H1 (cell line): ENCODE data around the gene POU6F2. TPM values are rescaled to one million over a fixed set of nuclear protein-coding genes. Genes with fewer than 3 reads are reported as not detected.

Experiments
- CTCF ChIA-PET: fragments of 300-600 bp; sonication (Branson Sonifier 250); formaldehyde crosslinking; loops from one replicate; lab custom pipeline; 2021; ENCODE audit not compliant: partially characterized antibody; lab: Charles Lee
- POLR2A ChIA-PET: fragments of 300-600 bp; sonication (Branson Sonifier 250); formaldehyde crosslinking; loops from one replicate; lab custom pipeline; 2021; ENCODE audit warnings: inconsistent platforms; ENCODE audit not compliant: partially characterized antibody; lab: Charles Lee
- DNase-seq, 2 experiments: peaks; one replicate each; pipeline versions ENCODE4 v3.0.0 to v3.0.0-alpha.2; 2010 to 2022; ENCODE audit warnings: low spot score in 2 of 2, low read depth in 1 of 2, mixed read lengths in 1 of 2
- FAIRE-seq: peaks from 2 replicates; lab custom pipeline; 2011; peaks lifted over from hg19 to GRCh38; lab: Jason Lieb, UNC
- H2AFZ ChIP-seq: 2 replicates; pipeline ENCODE4 v1.8.1; 2012; ENCODE audit warnings: low read length, inconsistent platforms
- H2AK5ac ChIP-seq: 2 replicates; pipeline ENCODE4 v1.6.1; 2013; ENCODE audit warnings: low read depth, low read length
- H2BK120ac ChIP-seq: replicated peaks from 2 replicates; pipeline ENCODE3; 2013; ENCODE audit warnings: low read depth, low read length, inconsistent platforms
- H2BK12ac ChIP-seq: 2 replicates; pipeline ENCODE4 v1.6.1; 2013; ENCODE audit warnings: low read depth, low read length
- H2BK15ac ChIP-seq: 2 replicates; pipeline ENCODE4 v1.6.1; 2013; ENCODE audit warnings: low read length
- H2BK20ac ChIP-seq: 2 replicates; pipeline ENCODE4 v1.6.1; 2013; ENCODE audit warnings: low read length
- H2BK5ac ChIP-seq: 2 replicates; pipeline ENCODE4 v1.6.1; 2013; ENCODE audit warnings: low read depth, low read length
- H3K14ac ChIP-seq: 2 replicates; pipeline ENCODE4 v1.6.1; 2013; ENCODE audit warnings: inconsistent platforms; ENCODE audit not compliant: insufficient read length
- H3K18ac ChIP-seq: 2 replicates; pipeline ENCODE4 v1.6.1; 2013; ENCODE audit warnings: low read length; ENCODE audit errors: extremely low read depth
- H3K23ac ChIP-seq: 2 replicates; pipeline ENCODE4 v1.6.1; 2013; ENCODE audit warnings: inconsistent platforms; ENCODE audit not compliant: insufficient read length
- H3K23me2 ChIP-seq: 2 replicates; pipeline ENCODE4 v1.6.1; 2013; ENCODE audit warnings: low read depth, low read length
- H3K27ac ChIP-seq: 2 replicates; pipeline ENCODE4 v1.6.1; 2011; ENCODE audit warnings: low read depth, low read length, inconsistent platforms
- H3K27me3 ChIP-seq, 4 experiments: replicated peaks in 1 of 4; 1 replicate in 1 of 4; 2 replicates in 3 of 4; pipeline versions ENCODE4 v1.6.1 to v1.8.1; 2011 to 2013; ENCODE audit warnings: low read length in 3 of 4, mild to moderate bottlenecking in 3 of 4, inconsistent platforms in 2 of 4, mixed read lengths in 2 of 4, moderate library complexity in 1 of 4; ENCODE audit not compliant: control insufficient read depth in 3 of 4, insufficient read depth in 3 of 4; ENCODE audit errors: extremely low read depth in 1 of 4
- H3K36me3 ChIP-seq, 4 experiments: 2 replicates each; pipeline versions ENCODE4 v1.6.1 to v1.8.1; 2011 to 2013; ENCODE audit warnings: mild to moderate bottlenecking in 4 of 4, low read length in 3 of 4, moderate library complexity in 2 of 4, control low read depth in 1 of 4, inconsistent platforms in 1 of 4; ENCODE audit not compliant: insufficient read depth in 4 of 4, control insufficient read depth in 2 of 4
- H3K4ac ChIP-seq: replicated peaks from 2 replicates; pipeline ENCODE3; 2013; ENCODE audit warnings: low read length, low read depth, mixed read lengths, inconsistent platforms; ENCODE audit not compliant: insufficient read length
- H3K4me1 ChIP-seq, 4 experiments: replicated peaks in 1 of 4; 1 replicate in 1 of 4; 2 replicates in 3 of 4; pipeline versions ENCODE4 v1.6.1 to v1.8.1; 2011 to 2013; ENCODE audit warnings: low read length in 3 of 4, inconsistent platforms in 2 of 4, mixed read lengths in 1 of 4; ENCODE audit not compliant: insufficient read depth in 4 of 4, control insufficient read depth in 3 of 4
- H3K4me2 ChIP-seq, 2 experiments: 2 replicates each; pipeline versions ENCODE4 v1.6.1 to v1.8.1; 2011 to 2013; ENCODE audit warnings: low read depth in 2 of 2, low read length in 2 of 2, control low read depth in 1 of 2, inconsistent platforms in 1 of 2, mild to moderate bottlenecking in 1 of 2; ENCODE audit not compliant: insufficient read depth in 1 of 2
- H3K4me3 ChIP-seq, 4 experiments: fragments of 200-600, 300-600 bp in 1 of 4; sonication (generic), shearing (Covaris generic), sonication (Bioruptor Twin) in 1 of 4; 2 replicates each; pipeline versions ENCODE4 v1.5.1 to v1.8.1; 2011 to 2016; ENCODE audit warnings: low read length in 4 of 4, low read depth in 3 of 4, control low read depth in 2 of 4, inconsistent platforms in 2 of 4, mild to moderate bottlenecking in 2 of 4, mixed read lengths in 1 of 4, moderate library complexity in 1 of 4; ENCODE audit not compliant: insufficient read depth in 2 of 4; ENCODE audit errors: extremely low read depth in 1 of 4
- H3K56ac ChIP-seq: replicated peaks from 2 replicates; pipeline ENCODE3; 2013; ENCODE audit warnings: low read depth, mild to moderate bottlenecking, mixed read lengths, low read length, inconsistent platforms; ENCODE audit not compliant: insufficient read length
- H3K79me1 ChIP-seq: 2 replicates; pipeline ENCODE4 v1.6.1; 2013; ENCODE audit warnings: low read depth, low read length, control low read depth
- H3K79me2 ChIP-seq, 2 experiments: 2 replicates each; pipeline versions ENCODE4 v1.6.1 to v1.8.1; 2012 to 2013; ENCODE audit warnings: low read length in 2 of 2, mild to moderate bottlenecking in 2 of 2, inconsistent platforms in 1 of 2; ENCODE audit not compliant: insufficient read depth in 2 of 2, control insufficient read depth in 1 of 2
- H3K9ac ChIP-seq, 4 experiments: replicated peaks in 1 of 4; 1 replicate in 1 of 4; 2 replicates in 3 of 4; pipeline versions ENCODE4 v1.6.1 to v1.8.1; 2011 to 2013; ENCODE audit warnings: low read depth in 3 of 4, low read length in 3 of 4, control low read depth in 2 of 4, mild to moderate bottlenecking in 2 of 4, moderate library complexity in 2 of 4, inconsistent platforms in 1 of 4; ENCODE audit errors: extremely low read depth in 1 of 4
- H3K9me3 ChIP-seq, 2 experiments: 2 replicates each; pipeline versions ENCODE4 v1.6.1 to v1.8.1; 2012 to 2013; ENCODE audit warnings: mild to moderate bottlenecking in 2 of 2, moderate library complexity in 2 of 2, control low read depth in 1 of 2, inconsistent platforms in 1 of 2, low read depth in 1 of 2, low read length in 1 of 2, mixed read lengths in 1 of 2; ENCODE audit not compliant: insufficient read depth in 2 of 2
- H4K20me1 ChIP-seq, 2 experiments: replicated peaks in 1 of 2; 2 replicates each; pipeline versions ENCODE3 to v1.8.1; 2011 to 2013; ENCODE audit warnings: inconsistent platforms in 2 of 2, low read length in 2 of 2, mild to moderate bottlenecking in 1 of 2; ENCODE audit not compliant: insufficient read depth in 2 of 2, control insufficient read depth in 1 of 2
- H4K5ac ChIP-seq: 2 replicates; pipeline ENCODE4 v1.6.1; 2013; ENCODE audit warnings: low read length, low read depth, mixed read lengths, inconsistent platforms; ENCODE audit not compliant: insufficient read length
- H4K8ac ChIP-seq: 2 replicates; pipeline ENCODE4 v1.8.0; 2013; ENCODE audit warnings: mild to moderate bottlenecking, moderate library complexity, low read length, inconsistent platforms; ENCODE audit not compliant: insufficient read depth; ENCODE audit errors: extremely low read depth
- H4K91ac ChIP-seq: replicated peaks from 2 replicates; pipeline ENCODE3; 2013; ENCODE audit warnings: low read length, mixed read lengths, inconsistent platforms; ENCODE audit not compliant: insufficient read length
- EP300 ChIP-seq, 2 experiments: IDR thresholded peaks; 1 replicate in 1 of 2; 2 replicates in 1 of 2; pipeline ENCODE4 v1.6.1; 2011 to 2012; ENCODE audit warnings: low read depth in 2 of 2, low read length in 2 of 2, mild to moderate bottlenecking in 2 of 2, borderline replicate concordance in 1 of 2, inconsistent platforms in 1 of 2, moderate library complexity in 1 of 2
- NANOG ChIP-seq: IDR thresholded peaks from 2 replicates; pipeline ENCODE4 v1.6.1; 2011; ENCODE audit warnings: low read length, low read depth, mild to moderate bottlenecking, inconsistent platforms; ENCODE audit not compliant: insufficient read depth, poor library complexity, severe bottlenecking
- SP1 ChIP-seq: IDR thresholded peaks from 2 replicates; pipeline ENCODE4 v1.6.1; 2011; ENCODE audit warnings: low read depth, low read length
- SP2 ChIP-seq: IDR thresholded peaks from 2 replicates; pipeline ENCODE4 v1.6.1; 2012; ENCODE audit warnings: mild to moderate bottlenecking, low read length, inconsistent platforms
- WGBS, 2 experiments: shearing (Covaris generic) in 1 of 2; methylation state at CpG; one replicate each; pipeline versions ENCODE4 v1.1.6 to v1.1.7; 2013 to 2015; ENCODE audit warnings: low lambda C conversion rate in 2 of 2, mixed read lengths in 2 of 2, inconsistent platforms in 1 of 2, low coverage in 1 of 2, missing lambda C conversion rate in 1 of 2; ENCODE audit not compliant: insufficient replicate concordance in 2 of 2, insufficient coverage in 1 of 2, insufficient read length in 1 of 2; ENCODE audit errors: extremely low coverage in 1 of 2, missing lambda C conversion rate in 1 of 2; 5-methylcytosine and 5-hydroxymethylcytosine counted together
- polyA plus RNA-seq, 7 experiments: library from polyadenylated mRNA; depleted of rRNA in 3 of 7; stranded (reverse) in 5 of 7; unstranded in 2 of 7; fragments of >200 nt in 5 of 7; fragments of 200-250 nt in 2 of 7; gene quantifications; 1 replicate in 5 of 7; 2 replicates in 1 of 7; 4 replicates in 1 of 7; pipeline versions ENCODE4 v1.2.1 to v1.2.3, GENCODE V29; 2011 to 2013; ENCODE audit warnings: missing spikeins in 2 of 7, mixed read lengths in 2 of 7
- total RNA-seq: library from RNA; stranded (reverse); fragmentation: NEBNext Ultra II Directional; extraction: Animal tissue kit (Norgen Biotek cat#: 25700); gene quantifications from 2 replicates; pipeline ENCODE4 v1.2.1, GENCODE V29; 2021

POU6F2 gene
- total and polyA plus RNA-seq, 2 of the 8 experiments (the other 6 are each of a cell fraction or from before 2014, with no cell fraction given) = 1.1 to 2.0 TPM

DNA sequence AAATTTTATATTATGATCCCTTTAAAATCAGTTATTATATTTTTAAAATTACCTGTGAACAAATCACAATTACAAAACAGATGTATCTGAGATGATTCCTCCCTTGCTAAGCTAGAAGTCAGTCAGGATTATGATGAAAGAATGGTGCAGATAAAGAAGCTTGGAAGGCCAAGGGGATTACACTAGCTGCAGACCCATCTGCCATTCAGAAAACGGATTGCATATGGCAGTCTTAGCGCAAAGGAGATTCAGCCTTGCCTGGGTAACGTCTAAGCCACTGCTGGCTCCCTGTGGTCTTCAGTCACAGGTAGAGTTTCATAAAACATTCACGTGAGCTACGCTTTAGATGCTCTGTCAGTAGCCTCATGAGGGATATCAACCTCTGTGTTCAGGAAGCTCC lies 222.2 kb downstream of the POU6F2 start:
- H3K4me1 ChIP-seq = peaks cover 0 to 9% (median 6%) of the 10 kb centered on the region in 4 experiments; a peak in 3 of 7 replicates
- H4K8ac ChIP-seq = no peak overlapping the region
- no peak overlapping the region for H4K5ac ChIP-seq
- ChIA-PET POLR2A (no interaction called here), CTCF (interaction anchor here (1.0 kb wide), 1 partner anchor 11 kb away, joined by 3 read pairs; no protein-coding TSS in a partner anchor)
- H2BK20ac ChIP-seq = no peak overlapping the region
- no peak overlapping the region for H2BK15ac ChIP-seq
- H3K79me2 ChIP-seq = no peaks in the 10 kb centered on the region
- no peaks in the 10 kb centered on the region for H3K23me2 ChIP-seq
- H2AK5ac ChIP-seq = no peak overlapping the region
- no peak overlapping the region for H3K14ac ChIP-seq
- no peaks in the 10 kb centered on the region for H3K27me3 ChIP-seq
- no peak overlapping the region for H2BK5ac ChIP-seq
- 91% methylated on average over 5 of the region's 5 CpGs; no CpG with 5 or more reads in 1 of the 2 experiments for WGBS, 2 experiments
- H3K4ac ChIP-seq = no peak overlapping the region
- no peaks in the 10 kb centered on the region for H3K9me3 ChIP-seq
- H3K36me3 ChIP-seq = no peaks in the 10 kb centered on the region
- H3K79me1 ChIP-seq = no peaks in the 10 kb centered on the region
- DNase-seq (no peak), FAIRE-seq (no peak)
- no peaks in the 10 kb centered on the region for H4K20me1 ChIP-seq
- no peak overlapping the region for H3K18ac ChIP-seq
- H2AFZ ChIP-seq = no peak overlapping the region
- no peak overlapping the region for H3K9ac ChIP-seq
- no peak overlapping the region for H3K23ac ChIP-seq
- H2BK12ac ChIP-seq = no peak overlapping the region
- no peak overlapping the region for H3K4me3 ChIP-seq
- H3K27ac ChIP-seq = no peak overlapping the region
- H3K4me2 ChIP-seq = no peak overlapping the region
- no peak overlapping the region for H2BK120ac ChIP-seq
- no peak overlapping the region for H3K56ac ChIP-seq
- TF ChIP-seq SP1 = no peak
- no peak for TF ChIP-seq EP300 (IDR thresholded peaks at IDR 0.05; ENCODE audit: borderline replicate concordance in 1 of 2, low read depth in 2 of 2, low read length in 2 of 2)
- no peak for TF ChIP-seq NANOG
- TF ChIP-seq SP2 = no peak
- no peak overlapping the region for H4K91ac ChIP-seq
